ENCODE measurements around the gene TMEM62.

The TMEM62 gene
- 29.3 to 33.0 reads per million in 2 donors for total RNA-seq

- DNase-seq = peak; percentile 52
These were observed at the start of gene TMEM62 for GRCh38 chr15:43133430-43134156. Gene TMEM62, plus strand, starts transcription at chr15:43133586. Its CDS starts 217 bp downstream, at chr15:43133803.

- DNase-seq = no peak
These were observed 47.5 kb upstream of the TMEM62 start for GRCh38 chr15:43085921-43086320.

GRCh38 chr15:43086551-43086950, 46.8 kb upstream of the TMEM62 start:
- DNase-seq = no peak

- no peak for DNase-seq
These were observed 41.5 kb upstream of the TMEM62 start for GRCh38 chr15:43091859-43092258.

- DNase-seq = no peak
These were observed 40.4 kb upstream of the TMEM62 start for GRCh38 chr15:43093026-43093425.

- DNase-seq = no peak
These were observed 38.9 kb upstream of the TMEM62 start for GRCh38 chr15:43094416-43095030.

GRCh38 chr15:43095243-43095642, 38.1 kb upstream of the TMEM62 start:
- no peak for DNase-seq

- DNase-seq = no peak
These were observed 37.6 kb upstream of the TMEM62 start for GRCh38 chr15:43095708-43096347.

- no peak for DNase-seq
These were observed 37.0 kb upstream of the TMEM62 start for GRCh38 chr15:43096411-43096810.

- no peak for DNase-seq
These were observed 34.1 kb upstream of the TMEM62 start for GRCh38 chr15:43099105-43099845.

- DNase-seq = no peak
These were observed 32.4 kb upstream of the TMEM62 start for GRCh38 chr15:43100971-43101370.

GRCh38 chr15:43102187-43102586, 31.2 kb upstream of the TMEM62 start:
- DNase-seq = no peak

- no peak for DNase-seq
These were observed 29.5 kb upstream of the TMEM62 start for GRCh38 chr15:43103907-43104306.

- no peak for DNase-seq
These were observed 29.0 kb upstream of the TMEM62 start for GRCh38 chr15:43104426-43104825.

GRCh38 chr15:43105077-43105736, 28.2 kb upstream of the TMEM62 start:
- DNase-seq = no peak

GRCh38 chr15:43105778-43106485, 27.5 kb upstream of the TMEM62 start, which contains the start of gene UBR1:
Gene UBR1, minus strand, starts transcription at chr15:43106038. Its CDS starts 16 bp downstream, at chr15:43106022.
- DNase-seq = peak; percentile 68

GRCh38 chr15:43106486-43106829, 26.9 kb upstream of the TMEM62 start:
- DNase-seq = no peak

- DNase-seq = no peak
These were observed 25.6 kb upstream of the TMEM62 start for GRCh38 chr15:43107751-43108150.

GRCh38 chr15:43111354-43111753, 22.0 kb upstream of the TMEM62 start:
- DNase-seq = no peak

- no peak for DNase-seq
These were observed 15.1 kb upstream of the TMEM62 start for GRCh38 chr15:43118286-43118685.

GRCh38 chr15:43118829-43119228, 14.6 kb upstream of the TMEM62 start:
- DNase-seq = no peak

GRCh38 chr15:43121863-43122262, 11.5 kb upstream of the TMEM62 start:
- DNase-seq = no peak

All from activated gamma-delta T cell (primary cell).